GM23338 (cell line): Measurements from ENCODE around the gene ACSF3. TPM values are rescaled to one million over a fixed set of nuclear protein-coding genes. Genes with fewer than 3 reads are reported as not detected.
"Not testable (repeated sequence)": the region's sequence is repeated elsewhere in the genome, so short reads cannot be mapped to it uniquely, and the experiment has no call there.

Source experiments
- ATAC-seq: fragments of 200-7000 bp; cut with Tn5 transposase; 3 replicates; pipeline ENCODE4 v1.9.1; 2020
- DNase-seq: peaks from one replicate; pipeline ENCODE4 v3.0.0-alpha.2; 2015; ENCODE audit warnings: low spot score
- H2AFZ ChIP-seq: fragments of 200-600 bp; sonication (generic); 2 replicates; pipeline ENCODE4 v1.8.0; 2016; ENCODE audit warnings: antibody characterized with exemption, mild to moderate bottlenecking, moderate library complexity
- H3F3A ChIP-seq: fragments of 200-600 bp; sonication (generic); replicated peaks from 2 replicates; pipeline ENCODE4 v1.8.0; 2017; ENCODE audit warnings: antibody characterized with exemption, mixed run types, low read depth
- H3K27ac ChIP-seq: fragments of 200-600 bp; sonication (generic); 2 replicates; pipeline ENCODE4 v1.6.1; 2016; ENCODE audit warnings: low read depth
- H3K27me3 ChIP-seq: fragments of 200-600 bp; sonication (generic); 2 replicates; pipeline ENCODE4 v1.8.0; 2016; ENCODE audit warnings: mild to moderate bottlenecking, mixed run types, moderate library complexity; ENCODE audit not compliant: insufficient read depth
- H3K36me3 ChIP-seq: fragments of 200-600 bp; sonication (generic); 2 replicates; pipeline ENCODE4 v1.8.0; 2016; ENCODE audit warnings: mild to moderate bottlenecking; ENCODE audit not compliant: insufficient read depth
- H3K4me1 ChIP-seq: fragments of 200-600 bp; sonication (generic); 2 replicates; pipeline ENCODE4 v1.8.0; 2016; ENCODE audit warnings: mild to moderate bottlenecking, moderate library complexity; ENCODE audit not compliant: insufficient read depth
- H3K4me2 ChIP-seq: fragments of 200-600 bp; sonication (generic); 2 replicates; pipeline ENCODE4 v1.7.1; 2017; ENCODE audit warnings: mixed run types
- H3K4me3 ChIP-seq: fragments of 200-600 bp; sonication (generic); 2 replicates; pipeline ENCODE4 v1.6.1; 2016; ENCODE audit warnings: mixed run types
- H3K79me2 ChIP-seq: fragments of 200-600 bp; sonication (generic); replicated peaks from 2 replicates; pipeline ENCODE4 v1.8.0; 2017; ENCODE audit warnings: mild to moderate bottlenecking; ENCODE audit not compliant: insufficient read depth
- H3K9me2 ChIP-seq: fragments of 200-600 bp; sonication (generic); 2 replicates; pipeline ENCODE4 v1.8.0; 2017; ENCODE audit not compliant: insufficient read depth
- H4K20me1 ChIP-seq: fragments of 200-600 bp; sonication (generic); replicated peaks from 2 replicates; pipeline ENCODE4 v1.8.0; 2017; ENCODE audit warnings: mild to moderate bottlenecking; ENCODE audit not compliant: insufficient read depth
- H3K27ac Mint-ChIP-seq: 2 replicates; pipeline ENCODE4 v1.8.0; 2020; ENCODE audit warnings: inconsistent platforms, mild to moderate bottlenecking, moderate library complexity, mixed read lengths
- H3K27me3 Mint-ChIP-seq: 3 replicates; pipeline ENCODE4 v1.8.0; 2022; ENCODE audit warnings: low read depth, mild to moderate bottlenecking, moderate library complexity, mixed read lengths, inconsistent platforms; ENCODE audit not compliant: insufficient read depth, poor library complexity
- H3K36me3 Mint-ChIP-seq: 3 replicates; pipeline ENCODE4 v1.8.0; 2021; ENCODE audit warnings: low read depth, mild to moderate bottlenecking, inconsistent platforms, moderate library complexity, mixed read lengths
- H3K4me1 Mint-ChIP-seq: 3 replicates; pipeline ENCODE4 v1.8.0; 2020; ENCODE audit warnings: mild to moderate bottlenecking, inconsistent platforms, mixed read lengths
- H3K4me3 Mint-ChIP-seq: 3 replicates; pipeline ENCODE4 v1.8.0; 2021; ENCODE audit warnings: moderate library complexity, mild to moderate bottlenecking, inconsistent platforms, mixed read lengths
- H3K9me3 Mint-ChIP-seq: 3 replicates; pipeline ENCODE4 v1.8.0; 2020; ENCODE audit warnings: moderate library complexity, mild to moderate bottlenecking, inconsistent platforms, mixed read lengths
- JUNB ChIP-seq: IDR thresholded peaks from one replicate; pipeline ENCODE4 v1.6.1; 2016; ENCODE audit warnings: antibody characterized with exemption; ENCODE audit not compliant: unreplicated experiment
- NANOG ChIP-seq: IDR thresholded peaks from 2 replicates; pipeline ENCODE4 v1.6.1; 2016; ENCODE audit warnings: antibody characterized with exemption, borderline replicate concordance
- POLR2AphosphoS5 ChIP-seq: IDR thresholded peaks from 2 replicates; pipeline ENCODE4 v1.6.1; 2016; ENCODE audit warnings: antibody characterized with exemption, low read depth
- ZNF331 ChIP-seq: fragments of 250-450 bp; sonication (Bioruptor Pico); IDR thresholded peaks from 2 replicates; pipeline ENCODE4 v1.5.0; 2020; ENCODE audit warnings: low read depth, mild to moderate bottlenecking, moderate library complexity
- polyA plus RNA-seq: library from polyadenylated mRNA; unstranded; fragments of >200 nt; fragmentation: Nextera tagmentation; extraction: Ambion mirVana; gene quantifications from 2 replicates; pipeline ENCODE4 v1.2.1, GENCODE V29; 2016
- total RNA-seq: library from RNA; depleted of rRNA; stranded (reverse); fragments of >200 nt; shearing (Covaris generic); gene quantifications from 2 replicates; pipeline ENCODE4 v1.2.3, GENCODE V29; 2014
- TF ChIP-seq, protein P1 (sequence below): IDR thresholded peaks from one replicate; pipeline ENCODE4 v1.6.1; 2018; ENCODE audit warnings: antibody characterized with exemption; ENCODE audit not compliant: unreplicated experiment

Gene ACSF3
- total and polyA plus RNA-seq, 2 experiments from 2014 or later, result 12.8 to 23.1 TPM

DNA sequence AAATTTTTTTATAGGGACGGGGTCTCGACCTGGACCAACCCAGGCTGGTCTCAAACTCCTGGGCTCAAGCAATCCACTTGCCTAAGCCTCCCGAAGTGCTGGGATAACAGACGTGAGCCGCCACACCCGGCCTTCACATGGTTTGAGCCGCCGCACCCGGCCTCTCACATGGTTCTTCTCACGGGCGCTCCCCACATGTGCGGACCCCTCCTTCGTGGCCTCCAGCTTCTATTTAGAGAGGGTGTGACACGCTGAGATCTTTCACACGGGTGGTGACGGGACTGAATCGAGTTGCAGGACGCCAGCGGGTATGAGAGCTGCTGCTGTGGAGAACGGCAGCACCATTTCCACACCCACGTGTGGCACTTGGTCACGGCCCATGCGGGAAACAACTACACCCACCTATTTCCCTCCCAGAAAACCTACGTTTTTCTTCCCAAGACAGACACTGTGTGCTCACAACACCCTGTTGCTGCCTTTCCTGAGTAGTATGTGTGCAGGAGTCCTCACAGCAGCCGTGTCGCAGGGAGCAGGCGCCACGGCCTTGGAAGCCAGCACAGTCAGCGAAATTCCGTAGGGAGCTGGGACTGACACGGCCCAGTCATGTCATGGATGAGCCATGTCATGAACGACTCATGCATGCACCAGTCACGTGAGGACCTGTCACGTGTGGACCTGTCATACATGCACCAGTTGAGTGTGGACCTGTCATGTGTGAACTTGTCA lies 20.1 kb upstream of the ACSF3 start:
- Histone ChIP-seq H3K9me2 (0 out of 2 replicates have a peak, but pooled peaks cover under 1% of the 10 kb centered on the region), H2AFZ (no peak overlapping the region), H3K36me3 (no peaks in the 10 kb centered on the region), H3K4me3 (no peak overlapping the region), H3F3A (peaks cover 12% of the 10 kb centered on the region), H3K27ac (no peak overlapping the region), H4K20me1 (no peaks in the 10 kb centered on the region), H3K79me2 (no peaks in the 10 kb centered on the region), H3K4me2 (no peak overlapping the region), H3K27me3 (no peaks in the 10 kb centered on the region), H3K4me1 (no peaks in the 10 kb centered on the region)
- H3K4me1 Mint-ChIP-seq, result no peaks in the 10 kb centered on the region
- peaks cover 16% of the 10 kb centered on the region for H3K27me3 Mint-ChIP-seq
- no peak for TF ChIP-seq NANOG
- no peak for TF ChIP-seq JUNB
- no peak for TF ChIP-seq ZNF331 (CRISPR knock-in tag)
- no peak for TF ChIP-seq POLR2AphosphoS5
- TF ChIP-seq, protein P1, sequence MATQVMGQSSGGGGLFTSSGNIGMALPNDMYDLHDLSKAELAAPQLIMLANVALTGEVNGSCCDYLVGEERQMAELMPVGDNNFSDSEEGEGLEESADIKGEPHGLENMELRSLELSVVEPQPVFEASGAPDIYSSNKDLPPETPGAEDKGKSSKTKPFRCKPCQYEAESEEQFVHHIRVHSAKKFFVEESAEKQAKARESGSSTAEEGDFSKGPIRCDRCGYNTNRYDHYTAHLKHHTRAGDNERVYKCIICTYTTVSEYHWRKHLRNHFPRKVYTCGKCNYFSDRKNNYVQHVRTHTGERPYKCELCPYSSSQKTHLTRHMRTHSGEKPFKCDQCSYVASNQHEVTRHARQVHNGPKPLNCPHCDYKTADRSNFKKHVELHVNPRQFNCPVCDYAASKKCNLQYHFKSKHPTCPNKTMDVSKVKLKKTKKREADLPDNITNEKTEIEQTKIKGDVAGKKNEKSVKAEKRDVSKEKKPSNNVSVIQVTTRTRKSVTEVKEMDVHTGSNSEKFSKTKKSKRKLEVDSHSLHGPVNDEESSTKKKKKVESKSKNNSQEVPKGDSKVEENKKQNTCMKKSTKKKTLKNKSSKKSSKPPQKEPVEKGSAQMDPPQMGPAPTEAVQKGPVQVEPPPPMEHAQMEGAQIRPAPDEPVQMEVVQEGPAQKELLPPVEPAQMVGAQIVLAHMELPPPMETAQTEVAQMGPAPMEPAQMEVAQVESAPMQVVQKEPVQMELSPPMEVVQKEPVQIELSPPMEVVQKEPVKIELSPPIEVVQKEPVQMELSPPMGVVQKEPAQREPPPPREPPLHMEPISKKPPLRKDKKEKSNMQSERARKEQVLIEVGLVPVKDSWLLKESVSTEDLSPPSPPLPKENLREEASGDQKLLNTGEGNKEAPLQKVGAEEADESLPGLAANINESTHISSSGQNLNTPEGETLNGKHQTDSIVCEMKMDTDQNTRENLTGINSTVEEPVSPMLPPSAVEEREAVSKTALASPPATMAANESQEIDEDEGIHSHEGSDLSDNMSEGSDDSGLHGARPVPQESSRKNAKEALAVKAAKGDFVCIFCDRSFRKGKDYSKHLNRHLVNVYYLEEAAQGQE, result no peak
- no peak overlapping the region for H3K27ac Mint-ChIP-seq
- H3K36me3 Mint-ChIP-seq, result peaks cover 17% of the 10 kb centered on the region
- DNase-seq, result no peak
- no peak overlapping the region for H3K4me3 Mint-ChIP-seq
- ATAC-seq, result no peak
- peaks cover 42% of the 10 kb centered on the region for H3K9me3 Mint-ChIP-seq

DNA sequence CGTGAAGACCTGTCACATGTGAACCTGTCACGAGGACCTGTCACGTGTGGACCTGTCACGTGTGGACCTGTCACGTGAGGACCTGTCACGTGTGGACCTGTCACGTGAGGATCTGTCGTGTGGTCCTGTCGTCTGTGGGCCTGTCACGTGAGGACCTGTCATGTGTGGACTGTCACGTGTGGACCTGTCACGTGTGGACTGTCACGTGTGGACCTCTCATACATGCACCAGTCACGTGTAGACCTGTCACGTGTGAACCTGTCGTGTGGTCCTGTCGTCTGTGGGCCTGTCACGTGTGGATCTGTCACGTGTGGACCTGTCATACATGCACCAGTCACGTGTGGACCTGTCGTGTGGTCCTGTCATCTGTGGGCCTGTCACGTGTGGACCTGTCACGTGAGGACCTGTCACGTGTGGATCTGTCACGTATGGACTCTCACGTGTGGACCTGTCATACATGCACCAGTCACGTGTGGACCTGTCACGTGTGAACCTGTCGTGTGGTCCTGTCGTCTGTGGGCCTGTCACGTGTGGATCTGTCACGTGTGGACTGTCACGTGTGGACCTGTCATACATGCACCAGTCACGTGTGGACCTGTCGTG lies 19.5 kb upstream of the ACSF3 start:
- H3K4me1 Mint-ChIP-seq, H3K4me2 ChIP-seq, H2AFZ ChIP-seq, H3K4me3 Mint-ChIP-seq, H3K27me3 ChIP-seq, H3K27ac Mint-ChIP-seq, H3K36me3 ChIP-seq, H3K79me2 ChIP-seq, ATAC-seq, H3K27ac ChIP-seq, H3K4me3 ChIP-seq, H3K4me1 ChIP-seq, H3K9me2 ChIP-seq, DNase-seq, H4K20me1 ChIP-seq: not testable (repeated sequence)
- peaks cover 16% of the 10 kb centered on the region for H3K27me3 Mint-ChIP-seq
- peaks cover 17% of the 10 kb centered on the region for H3K36me3 Mint-ChIP-seq
- peaks cover 12% of the 10 kb centered on the region for H3F3A ChIP-seq
- peaks cover 44% of the 10 kb centered on the region for H3K9me3 Mint-ChIP-seq
